GM23338 (cell line): ENCODE data around the gene TENT5C. TPM values are rescaled to one million over a fixed set of nuclear protein-coding genes. Genes with fewer than 3 reads are reported as not detected.

ENCODE experiments used
- ATAC-seq: fragments of 200-7000 bp; cut with Tn5 transposase; 3 replicates; pipeline ENCODE4 v1.9.1; 2020
- DNase-seq: peaks from one replicate; pipeline ENCODE4 v3.0.0-alpha.2; 2015; ENCODE audit warnings: low spot score
- H2AFZ ChIP-seq: fragments of 200-600 bp; sonication (generic); 2 replicates; pipeline ENCODE4 v1.8.0; 2016; ENCODE audit warnings: antibody characterized with exemption, mild to moderate bottlenecking, moderate library complexity
- H3F3A ChIP-seq: fragments of 200-600 bp; sonication (generic); replicated peaks from 2 replicates; pipeline ENCODE4 v1.8.0; 2017; ENCODE audit warnings: antibody characterized with exemption, mixed run types, low read depth
- H3K27ac ChIP-seq: fragments of 200-600 bp; sonication (generic); 2 replicates; pipeline ENCODE4 v1.6.1; 2016; ENCODE audit warnings: low read depth
- H3K27me3 ChIP-seq: fragments of 200-600 bp; sonication (generic); 2 replicates; pipeline ENCODE4 v1.8.0; 2016; ENCODE audit warnings: mild to moderate bottlenecking, mixed run types, moderate library complexity; ENCODE audit not compliant: insufficient read depth
- H3K36me3 ChIP-seq: fragments of 200-600 bp; sonication (generic); 2 replicates; pipeline ENCODE4 v1.8.0; 2016; ENCODE audit warnings: mild to moderate bottlenecking; ENCODE audit not compliant: insufficient read depth
- H3K4me1 ChIP-seq: fragments of 200-600 bp; sonication (generic); 2 replicates; pipeline ENCODE4 v1.8.0; 2016; ENCODE audit warnings: mild to moderate bottlenecking, moderate library complexity; ENCODE audit not compliant: insufficient read depth
- H3K4me2 ChIP-seq: fragments of 200-600 bp; sonication (generic); 2 replicates; pipeline ENCODE4 v1.7.1; 2017; ENCODE audit warnings: mixed run types
- H3K4me3 ChIP-seq: fragments of 200-600 bp; sonication (generic); 2 replicates; pipeline ENCODE4 v1.6.1; 2016; ENCODE audit warnings: mixed run types
- H3K79me2 ChIP-seq: fragments of 200-600 bp; sonication (generic); replicated peaks from 2 replicates; pipeline ENCODE4 v1.8.0; 2017; ENCODE audit warnings: mild to moderate bottlenecking; ENCODE audit not compliant: insufficient read depth
- H3K9me2 ChIP-seq: fragments of 200-600 bp; sonication (generic); 2 replicates; pipeline ENCODE4 v1.8.0; 2017; ENCODE audit not compliant: insufficient read depth
- H4K20me1 ChIP-seq: fragments of 200-600 bp; sonication (generic); replicated peaks from 2 replicates; pipeline ENCODE4 v1.8.0; 2017; ENCODE audit warnings: mild to moderate bottlenecking; ENCODE audit not compliant: insufficient read depth
- H3K27ac Mint-ChIP-seq: 2 replicates; pipeline ENCODE4 v1.8.0; 2020; ENCODE audit warnings: inconsistent platforms, mild to moderate bottlenecking, moderate library complexity, mixed read lengths
- H3K27me3 Mint-ChIP-seq: 3 replicates; pipeline ENCODE4 v1.8.0; 2022; ENCODE audit warnings: low read depth, mild to moderate bottlenecking, moderate library complexity, mixed read lengths, inconsistent platforms; ENCODE audit not compliant: insufficient read depth, poor library complexity
- H3K36me3 Mint-ChIP-seq: 3 replicates; pipeline ENCODE4 v1.8.0; 2021; ENCODE audit warnings: low read depth, mild to moderate bottlenecking, inconsistent platforms, moderate library complexity, mixed read lengths
- H3K4me1 Mint-ChIP-seq: 3 replicates; pipeline ENCODE4 v1.8.0; 2020; ENCODE audit warnings: mild to moderate bottlenecking, inconsistent platforms, mixed read lengths
- H3K4me3 Mint-ChIP-seq: 3 replicates; pipeline ENCODE4 v1.8.0; 2021; ENCODE audit warnings: moderate library complexity, mild to moderate bottlenecking, inconsistent platforms, mixed read lengths
- H3K9me3 Mint-ChIP-seq: 3 replicates; pipeline ENCODE4 v1.8.0; 2020; ENCODE audit warnings: moderate library complexity, mild to moderate bottlenecking, inconsistent platforms, mixed read lengths
- CREB1 ChIP-seq: fragments of 250-450 bp; sonication (Bioruptor Pico); IDR thresholded peaks from 2 replicates; pipeline ENCODE4 v1.5.0; 2020; ENCODE audit warnings: low read depth, mild to moderate bottlenecking, moderate library complexity
- EZH2phosphoT487 ChIP-seq: fragments of 200-600 bp; sonication (generic); IDR thresholded peaks from one replicate; pipeline ENCODE4 v1.8.1; 2018; ENCODE audit warnings: antibody characterized with exemption; ENCODE audit not compliant: unreplicated experiment
- JUNB ChIP-seq: IDR thresholded peaks from one replicate; pipeline ENCODE4 v1.6.1; 2016; ENCODE audit warnings: antibody characterized with exemption; ENCODE audit not compliant: unreplicated experiment
- NANOG ChIP-seq: IDR thresholded peaks from 2 replicates; pipeline ENCODE4 v1.6.1; 2016; ENCODE audit warnings: antibody characterized with exemption, borderline replicate concordance
- ZNF331 ChIP-seq: fragments of 250-450 bp; sonication (Bioruptor Pico); IDR thresholded peaks from 2 replicates; pipeline ENCODE4 v1.5.0; 2020; ENCODE audit warnings: low read depth, mild to moderate bottlenecking, moderate library complexity
- polyA plus RNA-seq: library from polyadenylated mRNA; unstranded; fragments of >200 nt; fragmentation: Nextera tagmentation; extraction: Ambion mirVana; gene quantifications from 2 replicates; pipeline ENCODE4 v1.2.1, GENCODE V29; 2016
- total RNA-seq: library from RNA; depleted of rRNA; stranded (reverse); fragments of >200 nt; shearing (Covaris generic); gene quantifications from 2 replicates; pipeline ENCODE4 v1.2.3, GENCODE V29; 2014
- TF ChIP-seq, protein P1 (sequence below): fragments of 250-450 bp; sonication (Bioruptor Pico); IDR thresholded peaks from 2 replicates; pipeline ENCODE4 v1.5.0; 2020; ENCODE audit warnings: mild to moderate bottlenecking, moderate library complexity

The TENT5C gene
- total and polyA plus RNA-seq, 2 experiments from 2014 or later, result 0.23 to 0.80 TPM

GRCh38 chr1:117658676-117659075 is 52.8 kb downstream of the TENT5C start (continued):
- TF ChIP-seq, protein P1, sequence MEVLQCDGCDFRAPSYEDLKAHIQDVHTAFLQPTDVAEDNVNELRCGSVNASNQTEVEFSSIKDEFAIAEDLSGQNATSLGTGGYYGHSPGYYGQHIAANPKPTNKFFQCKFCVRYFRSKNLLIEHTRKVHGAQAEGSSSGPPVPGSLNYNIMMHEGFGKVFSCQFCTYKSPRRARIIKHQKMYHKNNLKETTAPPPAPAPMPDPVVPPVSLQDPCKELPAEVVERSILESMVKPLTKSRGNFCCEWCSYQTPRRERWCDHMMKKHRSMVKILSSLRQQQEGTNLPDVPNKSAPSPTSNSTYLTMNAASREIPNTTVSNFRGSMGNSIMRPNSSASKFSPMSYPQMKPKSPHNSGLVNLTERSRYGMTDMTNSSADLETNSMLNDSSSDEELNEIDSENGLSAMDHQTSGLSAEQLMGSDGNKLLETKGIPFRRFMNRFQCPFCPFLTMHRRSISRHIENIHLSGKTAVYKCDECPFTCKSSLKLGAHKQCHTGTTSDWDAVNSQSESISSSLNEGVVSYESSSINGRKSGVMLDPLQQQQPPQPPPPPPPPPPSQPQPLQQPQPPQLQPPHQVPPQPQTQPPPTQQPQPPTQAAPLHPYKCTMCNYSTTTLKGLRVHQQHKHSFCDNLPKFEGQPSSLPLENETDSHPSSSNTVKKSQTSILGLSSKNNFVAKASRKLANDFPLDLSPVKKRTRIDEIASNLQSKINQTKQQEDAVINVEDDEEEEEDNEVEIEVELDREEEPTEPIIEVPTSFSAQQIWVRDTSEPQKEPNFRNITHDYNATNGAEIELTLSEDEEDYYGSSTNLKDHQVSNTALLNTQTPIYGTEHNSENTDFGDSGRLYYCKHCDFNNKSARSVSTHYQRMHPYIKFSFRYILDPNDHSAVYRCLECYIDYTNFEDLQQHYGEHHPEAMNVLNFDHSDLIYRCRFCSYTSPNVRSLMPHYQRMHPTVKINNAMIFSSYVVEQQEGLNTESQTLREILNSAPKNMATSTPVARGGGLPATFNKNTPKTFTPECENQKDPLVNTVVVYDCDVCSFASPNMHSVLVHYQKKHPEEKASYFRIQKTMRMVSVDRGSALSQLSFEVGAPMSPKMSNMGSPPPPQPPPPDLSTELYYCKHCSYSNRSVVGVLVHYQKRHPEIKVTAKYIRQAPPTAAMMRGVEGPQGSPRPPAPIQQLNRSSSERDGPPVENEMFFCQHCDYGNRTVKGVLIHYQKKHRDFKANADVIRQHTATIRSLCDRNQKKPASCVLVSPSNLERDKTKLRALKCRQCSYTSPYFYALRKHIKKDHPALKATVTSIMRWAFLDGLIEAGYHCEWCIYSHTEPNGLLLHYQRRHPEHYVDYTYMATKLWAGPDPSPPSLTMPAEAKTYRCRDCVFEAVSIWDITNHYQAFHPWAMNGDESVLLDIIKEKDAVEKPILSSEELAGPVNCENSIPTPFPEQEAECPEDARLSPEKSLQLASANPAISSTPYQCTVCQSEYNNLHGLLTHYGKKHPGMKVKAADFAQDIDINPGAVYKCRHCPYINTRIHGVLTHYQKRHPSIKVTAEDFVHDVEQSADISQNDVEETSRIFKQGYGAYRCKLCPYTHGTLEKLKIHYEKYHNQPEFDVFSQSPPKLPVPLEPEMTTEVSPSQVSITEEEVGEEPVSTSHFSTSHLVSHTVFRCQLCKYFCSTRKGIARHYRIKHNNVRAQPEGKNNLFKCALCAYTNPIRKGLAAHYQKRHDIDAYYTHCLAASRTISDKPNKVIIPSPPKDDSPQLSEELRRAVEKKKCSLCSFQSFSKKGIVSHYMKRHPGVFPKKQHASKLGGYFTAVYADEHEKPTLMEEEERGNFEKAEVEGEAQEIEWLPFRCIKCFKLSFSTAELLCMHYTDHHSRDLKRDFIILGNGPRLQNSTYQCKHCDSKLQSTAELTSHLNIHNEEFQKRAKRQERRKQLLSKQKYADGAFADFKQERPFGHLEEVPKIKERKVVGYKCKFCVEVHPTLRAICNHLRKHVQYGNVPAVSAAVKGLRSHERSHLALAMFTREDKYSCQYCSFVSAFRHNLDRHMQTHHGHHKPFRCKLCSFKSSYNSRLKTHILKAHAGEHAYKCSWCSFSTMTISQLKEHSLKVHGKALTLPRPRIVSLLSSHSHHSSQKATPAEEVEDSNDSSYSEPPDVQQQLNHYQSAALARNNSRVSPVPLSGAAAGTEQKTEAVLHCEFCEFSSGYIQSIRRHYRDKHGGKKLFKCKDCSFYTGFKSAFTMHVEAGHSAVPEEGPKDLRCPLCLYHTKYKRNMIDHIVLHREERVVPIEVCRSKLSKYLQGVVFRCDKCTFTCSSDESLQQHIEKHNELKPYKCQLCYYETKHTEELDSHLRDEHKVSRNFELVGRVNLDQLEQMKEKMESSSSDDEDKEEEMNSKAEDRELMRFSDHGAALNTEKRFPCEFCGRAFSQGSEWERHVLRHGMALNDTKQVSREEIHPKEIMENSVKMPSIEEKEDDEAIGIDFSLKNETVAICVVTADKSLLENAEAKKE, result no peak
- no peak for TF ChIP-seq EZH2phosphoT487
- TF ChIP-seq ZNF331 (CRISPR knock-in tag), result no peak
- TF ChIP-seq CREB1, result no peak

DNA sequence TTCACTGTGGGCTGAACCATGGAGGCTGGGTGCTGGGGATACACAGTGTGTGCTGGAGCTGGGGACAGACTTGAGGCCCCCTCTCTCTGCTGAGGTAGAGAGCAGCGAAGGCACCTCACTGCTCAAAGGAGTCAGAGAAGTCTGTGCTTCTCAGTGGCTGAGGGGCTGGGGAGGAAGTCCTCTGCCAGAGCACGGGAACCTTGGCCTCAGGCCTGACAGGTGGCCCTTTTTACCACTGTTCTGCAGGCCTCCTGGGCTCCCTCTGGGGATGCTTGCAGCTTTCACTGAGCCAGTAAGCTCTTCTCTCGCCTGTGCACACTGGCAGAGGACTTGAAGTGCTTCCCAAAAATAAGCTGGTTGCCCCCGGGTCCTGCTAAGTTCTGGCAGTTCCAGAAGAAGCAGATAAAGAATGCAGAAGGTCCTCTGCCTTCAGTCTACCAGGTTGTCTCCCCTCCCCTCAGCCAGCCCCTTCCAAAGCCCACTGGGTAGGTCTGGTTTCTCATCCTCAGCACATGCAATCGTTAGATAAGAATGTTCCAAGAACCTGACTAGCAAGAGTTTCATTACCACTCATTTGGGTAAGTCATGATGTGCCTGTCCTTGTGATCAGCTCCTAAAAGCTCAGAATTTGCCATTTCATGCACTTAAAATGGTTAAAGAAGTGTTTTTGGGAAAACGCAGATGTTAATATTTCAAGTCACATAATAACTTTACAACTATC is 53.9 kb downstream of the TENT5C start:
- Mint-ChIP-seq H3K27ac (no peak overlapping the region), H3K36me3 (peaks cover 10% of the 10 kb centered on the region), H3K4me3 (no peak overlapping the region), H3K27me3 (peaks cover 9% of the 10 kb centered on the region), H3K9me3 (peaks cover 18% of the 10 kb centered on the region; the same call in 2 of the 3 replicates), H3K4me1 (peaks cover 26% of the 10 kb centered on the region)
- ATAC-seq, result no peak
- Histone ChIP-seq H3K4me2 (no peak overlapping the region), H3K4me1 (peaks cover 5% of the 10 kb centered on the region; the same call in 1 of the 2 replicates), H3K79me2 (no peaks in the 10 kb centered on the region), H3K4me3 (no peak overlapping the region), H3K27me3 (no peaks in the 10 kb centered on the region), H3F3A (no peaks in the 10 kb centered on the region), H3K36me3 (no peaks in the 10 kb centered on the region), H3K9me2 (peaks cover 15% of the 10 kb centered on the region; the same call in 1 of the 2 replicates), H3K27ac (no peak overlapping the region), H4K20me1 (no peaks in the 10 kb centered on the region), H2AFZ (no peak overlapping the region)
- no peak for DNase-seq
- TF ChIP-seq NANOG (no peak), EZH2phosphoT487 (no peak), ZNF331 (CRISPR knock-in tag) (no peak), CREB1 (no peak), JUNB (no peak)
- TF ChIP-seq, protein P1, result no peak
